Measurements from ENCODE around the gene CLEC1A.

DNA sequence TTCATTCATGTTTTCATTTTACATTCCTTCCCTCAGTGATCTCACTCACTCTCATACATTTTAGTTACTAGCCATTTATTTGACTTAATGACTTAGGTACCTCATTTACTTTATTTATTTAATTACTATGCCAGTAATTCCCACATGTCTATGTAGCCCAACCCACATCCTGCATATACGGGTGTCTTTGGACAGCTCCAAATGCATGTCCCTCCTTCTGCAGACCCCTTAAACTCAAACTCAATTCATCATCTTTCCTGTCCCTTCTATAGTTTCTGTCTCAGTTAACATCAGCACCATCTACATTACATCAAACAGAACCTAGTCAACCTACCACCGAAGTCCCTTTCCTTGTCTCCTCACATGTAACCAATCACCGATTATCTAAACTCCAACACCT, 2.8 kb downstream of the CLEC1A start:
- no peak for TF ChIP-seq REST (IDR thresholded peaks at IDR 0.05; ENCODE audit: insufficient replicate concordance, low read depth)
- TF ChIP-seq, protein P1, sequence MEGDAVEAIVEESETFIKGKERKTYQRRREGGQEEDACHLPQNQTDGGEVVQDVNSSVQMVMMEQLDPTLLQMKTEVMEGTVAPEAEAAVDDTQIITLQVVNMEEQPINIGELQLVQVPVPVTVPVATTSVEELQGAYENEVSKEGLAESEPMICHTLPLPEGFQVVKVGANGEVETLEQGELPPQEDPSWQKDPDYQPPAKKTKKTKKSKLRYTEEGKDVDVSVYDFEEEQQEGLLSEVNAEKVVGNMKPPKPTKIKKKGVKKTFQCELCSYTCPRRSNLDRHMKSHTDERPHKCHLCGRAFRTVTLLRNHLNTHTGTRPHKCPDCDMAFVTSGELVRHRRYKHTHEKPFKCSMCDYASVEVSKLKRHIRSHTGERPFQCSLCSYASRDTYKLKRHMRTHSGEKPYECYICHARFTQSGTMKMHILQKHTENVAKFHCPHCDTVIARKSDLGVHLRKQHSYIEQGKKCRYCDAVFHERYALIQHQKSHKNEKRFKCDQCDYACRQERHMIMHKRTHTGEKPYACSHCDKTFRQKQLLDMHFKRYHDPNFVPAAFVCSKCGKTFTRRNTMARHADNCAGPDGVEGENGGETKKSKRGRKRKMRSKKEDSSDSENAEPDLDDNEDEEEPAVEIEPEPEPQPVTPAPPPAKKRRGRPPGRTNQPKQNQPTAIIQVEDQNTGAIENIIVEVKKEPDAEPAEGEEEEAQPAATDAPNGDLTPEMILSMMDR (IDR thresholded peaks at IDR 0.05; ENCODE audit: insufficient read depth, low read length), result no peak
- TF ChIP-seq GABPA (IDR thresholded peaks at IDR 0.05; ENCODE audit: low read depth), result no peak
- no peak for TF ChIP-seq POLR2AphosphoS5 (IDR thresholded peaks at IDR 0.05; ENCODE audit: low read depth)
- TF ChIP-seq SPI1 (IDR thresholded peaks at IDR 0.05; ENCODE audit: borderline replicate concordance, low read depth), result no peak

Data from HL-60 (cell line).